Breast epithelium (tissue), 3 donors: ENCODE data around the gene ZC3H7B.

Source experiments
- POLR2A ChIP-seq: fragments of 450-650 bp; IDR thresholded peaks from one replicate; pipeline ENCODE4 v1.6.1; 2016; ENCODE audit warnings: antibody characterized with exemption, mild to moderate bottlenecking, moderate library complexity
- TF ChIP-seq, protein P1 (sequence below), 3 donors: fragments of 450-650 bp; IDR thresholded peaks; one replicate each; pipeline ENCODE4 v1.5.1; 2016 to 2017; ENCODE audit warnings: antibody characterized with exemption in 3 of 3, mild to moderate bottlenecking in 3 of 3, moderate library complexity in 3 of 3

- TF ChIP-seq, protein P1, sequence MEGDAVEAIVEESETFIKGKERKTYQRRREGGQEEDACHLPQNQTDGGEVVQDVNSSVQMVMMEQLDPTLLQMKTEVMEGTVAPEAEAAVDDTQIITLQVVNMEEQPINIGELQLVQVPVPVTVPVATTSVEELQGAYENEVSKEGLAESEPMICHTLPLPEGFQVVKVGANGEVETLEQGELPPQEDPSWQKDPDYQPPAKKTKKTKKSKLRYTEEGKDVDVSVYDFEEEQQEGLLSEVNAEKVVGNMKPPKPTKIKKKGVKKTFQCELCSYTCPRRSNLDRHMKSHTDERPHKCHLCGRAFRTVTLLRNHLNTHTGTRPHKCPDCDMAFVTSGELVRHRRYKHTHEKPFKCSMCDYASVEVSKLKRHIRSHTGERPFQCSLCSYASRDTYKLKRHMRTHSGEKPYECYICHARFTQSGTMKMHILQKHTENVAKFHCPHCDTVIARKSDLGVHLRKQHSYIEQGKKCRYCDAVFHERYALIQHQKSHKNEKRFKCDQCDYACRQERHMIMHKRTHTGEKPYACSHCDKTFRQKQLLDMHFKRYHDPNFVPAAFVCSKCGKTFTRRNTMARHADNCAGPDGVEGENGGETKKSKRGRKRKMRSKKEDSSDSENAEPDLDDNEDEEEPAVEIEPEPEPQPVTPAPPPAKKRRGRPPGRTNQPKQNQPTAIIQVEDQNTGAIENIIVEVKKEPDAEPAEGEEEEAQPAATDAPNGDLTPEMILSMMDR (IDR thresholded peaks at IDR 0.05): no peak
- no peak for TF ChIP-seq POLR2A
Measured at GRCh38 chr22:41395531-41396240, 94.4 kb downstream of the ZC3H7B start.
